OCI-LY7 (cell line): ENCODE data around the gene MROH9. TPM values are rescaled to one million over a fixed set of nuclear protein-coding genes. Genes with fewer than 3 reads are reported as not detected.

Source experiments
- BruUV-seq: library from RNA; stranded (reverse); fragments of 400-500 nt; replicated peaks from 2 replicates; lab custom pipeline; 2021; lab: Mats Ljungman, UMichigan
- CTCF ChIA-PET: fragments of 300-600 bp; sonication (Branson Sonifier 250); formaldehyde crosslinking; loops from one replicate; lab custom pipeline; 2022; ENCODE audit warnings: antibody characterized with exemption; ENCODE audit not compliant: unreplicated experiment; lab: Charles Lee
- POLR2A ChIA-PET: fragments of 300-600 bp; sonication (Branson Sonifier 250); formaldehyde crosslinking; loops from one replicate; lab custom pipeline; 2022; ENCODE audit warnings: antibody characterized with exemption; lab: Charles Lee
- DNase-seq: peaks from one replicate; pipeline ENCODE4 v3.0.0-alpha.2; 2015; ENCODE audit warnings: low spot score
- H2AFZ ChIP-seq: fragments of 200-600 bp; sonication (generic), shearing (Covaris generic); 2 replicates; pipeline ENCODE4 v1.6.1; 2014; ENCODE audit warnings: mild to moderate bottlenecking, antibody characterized with exemption, low read length, moderate library complexity
- H3K27ac ChIP-seq: fragments of 200-600 bp; sonication (generic); 2 replicates; pipeline ENCODE4 v1.5.1; 2014; ENCODE audit warnings: mixed run types, low read depth, mild to moderate bottlenecking, moderate library complexity, low read length, inconsistent platforms; ENCODE audit not compliant: poor library complexity, severe bottlenecking
- H3K36me3 ChIP-seq: fragments of 200-600 bp; sonication (generic); 2 replicates; pipeline ENCODE4 v1.6.1; 2014; ENCODE audit warnings: mild to moderate bottlenecking, antibody characterized with exemption, low read length, moderate library complexity, mixed read lengths; ENCODE audit not compliant: insufficient read depth
- H3K4me1 ChIP-seq: fragments of 200-600 bp; sonication (generic); 2 replicates; pipeline ENCODE4 v1.5.1; 2014; ENCODE audit warnings: mild to moderate bottlenecking, low read length; ENCODE audit not compliant: insufficient read depth, poor library complexity, severe bottlenecking
- H3K4me2 ChIP-seq: fragments of 200-600 bp; sonication (generic); 2 replicates; pipeline ENCODE4 v1.6.1; 2014; ENCODE audit warnings: mild to moderate bottlenecking, low read length
- H3K4me3 ChIP-seq: fragments of 200-600 bp; sonication (generic); 2 replicates; pipeline ENCODE4 v1.5.1; 2014; ENCODE audit warnings: mild to moderate bottlenecking, low read depth, low read length; ENCODE audit not compliant: poor library complexity, severe bottlenecking
- H3K79me2 ChIP-seq: fragments of 200-600 bp; sonication (generic); 2 replicates; pipeline ENCODE4 v1.6.1; 2016; ENCODE audit warnings: low read depth, mild to moderate bottlenecking, low read length, moderate library complexity, mixed read lengths; ENCODE audit not compliant: insufficient read depth
- H3K9me2 ChIP-seq: fragments of 200-600 bp; sonication (generic); 2 replicates; pipeline ENCODE4 v1.6.1; 2016; ENCODE audit warnings: mild to moderate bottlenecking, low read length, mixed read lengths; ENCODE audit not compliant: insufficient read depth
- H3K9me3 ChIP-seq: fragments of 200-600 bp; sonication (generic); 2 replicates; pipeline ENCODE4 v1.6.1; 2014; ENCODE audit warnings: mild to moderate bottlenecking, mixed run types, low read length, mixed read lengths
- H4K20me1 ChIP-seq: fragments of 200-600 bp; sonication (generic); 2 replicates; pipeline ENCODE4 v1.6.1; 2014; ENCODE audit warnings: mild to moderate bottlenecking, antibody characterized with exemption, low read length, moderate library complexity, mixed read lengths; ENCODE audit not compliant: insufficient read depth
- EZH2phosphoT487 ChIP-seq: fragments of 200-600 bp; sonication (generic); IDR thresholded peaks from 2 replicates; pipeline ENCODE4 v1.6.1; 2018; ENCODE audit warnings: low read depth, borderline replicate concordance, mild to moderate bottlenecking, mixed run types, antibody characterized with exemption, low read length, moderate library complexity, mixed read lengths
- intact Hi-C: fragments of 100-400 bp; cut with micrococcal nuclease; formaldehyde crosslinking; loops from one replicate; pipeline ENCODE4 v1.10.0; 2022; ENCODE audit not compliant: unreplicated experiment
- total RNA-seq, 2 experiments: library from RNA; depleted of rRNA in 1 of 2; stranded (reverse); fragments of >200 nt in 1 of 2; shearing (Covaris generic) in 1 of 2; gene quantifications; 2 replicates each; pipeline ENCODE4 v1.2.3, GENCODE V29; 2014 to 2022
- TF ChIP-seq, protein P1 (sequence below): fragments of 200-600 bp; sonication (generic); conservative IDR thresholded peaks from 2 replicates; pipeline ENCODE4 v1.5.1; 2014; ENCODE audit warnings: mild to moderate bottlenecking, antibody characterized with exemption, low read length, moderate library complexity, mixed read lengths

MROH9 gene
- total RNA-seq, 2 experiments from 2014 or later = not detected

DNA sequence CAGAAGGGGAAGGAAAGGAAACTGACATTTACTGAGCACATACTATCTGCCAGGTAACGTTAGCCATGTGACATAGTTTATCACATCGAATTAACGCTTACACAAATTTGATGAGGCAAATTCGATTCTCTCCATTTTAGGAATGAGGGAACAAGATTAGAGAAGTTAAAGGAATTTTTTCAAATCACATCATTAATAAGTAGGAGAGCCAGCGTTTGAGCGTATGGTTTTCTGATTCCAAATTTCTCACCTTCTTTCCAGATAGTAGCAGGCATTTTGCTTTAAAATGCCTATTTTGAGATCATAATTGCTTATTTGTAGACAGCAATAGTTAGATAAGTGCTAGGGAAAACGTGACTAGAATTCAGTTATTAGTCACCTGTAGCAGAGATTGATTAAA, 174.6 kb downstream of the MROH9 start:
- Histone ChIP-seq H3K27ac (no peak overlapping the region), H3K9me3 (no peaks in the 10 kb centered on the region), H3K4me3 (no peak overlapping the region), H3K4me2 (no peak overlapping the region), H4K20me1 (no peaks in the 10 kb centered on the region), H3K4me1 (no peaks in the 10 kb centered on the region), H2AFZ (no peak overlapping the region), H3K79me2 (no peaks in the 10 kb centered on the region), H3K9me2 (no peaks in the 10 kb centered on the region), H3K36me3 (no peaks in the 10 kb centered on the region)
- ChIA-PET CTCF (no interaction called here), POLR2A (no interaction called here)
- no peak for DNase-seq
- intact Hi-C loops = no loop called here
- no TSS peak for BruUV-seq
- no peak for TF ChIP-seq EZH2phosphoT487

DNA sequence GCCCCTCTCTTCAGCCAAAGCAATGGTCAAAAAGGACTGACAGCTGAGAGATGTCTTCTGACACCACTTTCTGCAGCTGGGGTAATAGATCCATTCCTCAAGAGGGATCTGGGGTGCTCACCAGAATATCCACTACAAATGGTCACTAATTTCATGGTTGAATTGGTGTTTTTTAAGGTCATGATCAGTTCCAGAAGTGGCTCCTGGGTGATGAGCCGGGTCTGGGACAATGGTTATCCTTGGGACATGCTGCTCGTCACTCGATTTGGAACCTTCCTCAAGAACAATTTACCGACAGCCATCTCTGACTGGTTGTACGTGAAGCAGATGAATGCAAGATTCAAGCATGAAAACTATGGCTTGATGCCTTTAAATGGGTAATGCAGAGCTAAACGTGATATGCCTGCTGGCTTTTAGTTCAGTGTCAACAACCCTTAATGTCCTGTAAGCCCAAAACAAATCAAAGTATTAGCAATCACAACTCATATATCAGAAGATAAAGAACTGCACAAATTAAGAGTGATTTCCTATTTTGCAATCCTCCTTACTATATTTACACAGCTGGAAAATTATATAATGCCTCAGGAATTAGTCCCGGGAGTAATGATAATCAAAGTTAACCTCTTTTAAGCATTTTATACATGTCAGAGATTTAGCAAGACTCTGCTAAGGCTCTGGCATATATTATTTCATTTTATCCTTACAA, 175.4 kb downstream of the MROH9 start:
- intact Hi-C loops = no loop called here
- ChIA-PET CTCF (no interaction called here), POLR2A (interaction anchor here (1.1 kb wide), 1 partner anchor 12 kb away, joined by 3 read pairs; no protein-coding TSS in a partner anchor)
- Histone ChIP-seq H3K4me2 (no peak overlapping the region), H4K20me1 (no peaks in the 10 kb centered on the region), H3K36me3 (no peaks in the 10 kb centered on the region), H2AFZ (no peak overlapping the region), H3K27ac (no peak overlapping the region), H3K4me3 (no peak overlapping the region), H3K9me3 (no peaks in the 10 kb centered on the region), H3K4me1 (no peaks in the 10 kb centered on the region), H3K79me2 (no peaks in the 10 kb centered on the region), H3K9me2 (no peaks in the 10 kb centered on the region)
- BruUV-seq = no TSS peak
- TF ChIP-seq, protein P1, sequence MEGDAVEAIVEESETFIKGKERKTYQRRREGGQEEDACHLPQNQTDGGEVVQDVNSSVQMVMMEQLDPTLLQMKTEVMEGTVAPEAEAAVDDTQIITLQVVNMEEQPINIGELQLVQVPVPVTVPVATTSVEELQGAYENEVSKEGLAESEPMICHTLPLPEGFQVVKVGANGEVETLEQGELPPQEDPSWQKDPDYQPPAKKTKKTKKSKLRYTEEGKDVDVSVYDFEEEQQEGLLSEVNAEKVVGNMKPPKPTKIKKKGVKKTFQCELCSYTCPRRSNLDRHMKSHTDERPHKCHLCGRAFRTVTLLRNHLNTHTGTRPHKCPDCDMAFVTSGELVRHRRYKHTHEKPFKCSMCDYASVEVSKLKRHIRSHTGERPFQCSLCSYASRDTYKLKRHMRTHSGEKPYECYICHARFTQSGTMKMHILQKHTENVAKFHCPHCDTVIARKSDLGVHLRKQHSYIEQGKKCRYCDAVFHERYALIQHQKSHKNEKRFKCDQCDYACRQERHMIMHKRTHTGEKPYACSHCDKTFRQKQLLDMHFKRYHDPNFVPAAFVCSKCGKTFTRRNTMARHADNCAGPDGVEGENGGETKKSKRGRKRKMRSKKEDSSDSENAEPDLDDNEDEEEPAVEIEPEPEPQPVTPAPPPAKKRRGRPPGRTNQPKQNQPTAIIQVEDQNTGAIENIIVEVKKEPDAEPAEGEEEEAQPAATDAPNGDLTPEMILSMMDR = no peak
- no peak for TF ChIP-seq EZH2phosphoT487
- no peak for DNase-seq

DNA sequence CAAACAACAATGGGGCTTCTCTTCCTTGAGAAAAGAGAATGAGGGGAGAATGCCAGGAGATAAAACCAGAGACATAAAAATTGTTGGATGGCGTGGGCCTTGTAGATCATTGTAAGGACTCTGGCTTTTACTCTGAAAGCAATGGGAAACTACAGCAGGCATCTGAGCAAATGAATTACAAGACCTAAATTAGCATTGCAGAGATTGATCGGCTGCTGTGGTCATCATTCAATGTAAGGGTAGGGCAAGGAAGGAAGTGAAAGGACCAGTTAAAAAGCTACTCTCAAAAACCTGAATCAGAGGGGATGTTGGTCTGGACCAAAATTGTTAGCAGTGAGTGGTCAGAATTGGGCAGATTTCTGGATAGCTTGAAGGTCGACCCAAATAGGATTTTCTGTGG, 176.8 kb downstream of the MROH9 start:
- intact Hi-C loops = no loop called here
- POLR2A ChIA-PET = interaction anchor here (1.1 kb wide), 1 partner anchor 10 kb away, joined by 3 read pairs; no protein-coding TSS in a partner anchor
- Histone ChIP-seq H3K4me1 (no peaks in the 10 kb centered on the region), H3K79me2 (no peaks in the 10 kb centered on the region), H4K20me1 (no peaks in the 10 kb centered on the region), H3K27ac (no peak overlapping the region), H2AFZ (no peak overlapping the region), H3K36me3 (no peaks in the 10 kb centered on the region), H3K9me2 (no peaks in the 10 kb centered on the region), H3K4me2 (no peak overlapping the region), H3K4me3 (no peak overlapping the region), H3K9me3 (no peaks in the 10 kb centered on the region)
- CTCF ChIA-PET = no interaction called here
- TF ChIP-seq EZH2phosphoT487 = no peak
- TF ChIP-seq, protein P1 = no peak
- no TSS peak for BruUV-seq
- DNase-seq = no peak
